Fibroblast of the aortic adventitia (primary cell): ENCODE data around the gene MLH1. TPM values are rescaled to one million over a fixed set of nuclear protein-coding genes. Genes with fewer than 3 reads are reported as not detected.
A peak's percentile ranks its signal among the peaks of the same experiment; 100 is the strongest.

Experiments
- DNase-seq: peaks from one replicate; pipeline ENCODE4 v3.0.0-alpha.2; 2010; ENCODE audit warnings: low read depth
- H3K4me3 ChIP-seq: 2 replicates; pipeline ENCODE4 v1.5.1; 2011; ENCODE audit warnings: low read depth, mild to moderate bottlenecking, control low read depth, low read length, moderate library complexity
- CTCF ChIP-seq: IDR thresholded peaks from 2 replicates; pipeline ENCODE4 v1.5.1; 2011; ENCODE audit warnings: mild to moderate bottlenecking, low read length, control low read depth, inconsistent platforms; ENCODE audit not compliant: insufficient read depth
- total RNA-seq: library from RNA; depleted of rRNA; stranded (reverse); fragments of >200 nt; gene quantifications from 2 replicates; pipeline ENCODE4 v1.2.3, GENCODE V29; 2012; ENCODE audit warnings: low replicate concordance

The MLH1 gene
- total RNA-seq, 1 donor = 56.5 TPM

- H3K4me3 ChIP-seq = no peak overlapping the region
- no peak for DNase-seq
- TF ChIP-seq CTCF = no peak
These were observed 64.8 kb downstream of the MLH1 start for GRCh38 chr3:37058117-37058516.

- TF ChIP-seq CTCF = no peak
- no peak for DNase-seq
- no peak overlapping the region for H3K4me3 ChIP-seq
These were observed 71.4 kb downstream of the MLH1 start for GRCh38 chr3:37064747-37065146.

- no peak for TF ChIP-seq CTCF
- H3K4me3 ChIP-seq = no peak overlapping the region
- DNase-seq = no peak
These were observed 74.3 kb downstream of the MLH1 start for GRCh38 chr3:37067577-37067976.

GRCh38 chr3:37068031-37068430 lies 74.7 kb downstream of the MLH1 start:
- no peak for TF ChIP-seq CTCF
- DNase-seq = no peak
- H3K4me3 ChIP-seq = no peak overlapping the region

- peak; percentile 31 for DNase-seq
These were observed 78.6 kb downstream of the MLH1 start for GRCh38 chr3:37071921-37072320.

GRCh38 chr3:37072892-37073291 lies 79.6 kb downstream of the MLH1 start:
- peak overlapping the region; percentile 29 for H3K4me3 ChIP-seq
- no peak for TF ChIP-seq CTCF
- DNase-seq = peak; percentile 88

More at GRCh38 chr3:37071921-37072320, 78.6 kb downstream of the MLH1 start:
- no peak overlapping the region for H3K4me3 ChIP-seq
- TF ChIP-seq CTCF = no peak

GRCh38 chr3:37074178-37074577 lies 80.9 kb downstream of the MLH1 start:
- no peak overlapping the region for H3K4me3 ChIP-seq
- TF ChIP-seq CTCF = no peak
- peak; percentile 83 for DNase-seq
